Neural cell (in vitro differentiated cells): ENCODE results near the gene DLGAP4.

ENCODE experiments used
- EP300 ChIP-seq: fragments of 450-650 bp; conservative IDR thresholded peaks from 2 replicates; pipeline ENCODE4 v1.6.1; 2014; ENCODE audit warnings: antibody characterized with exemption, mild to moderate bottlenecking, moderate library complexity; ENCODE audit not compliant: poor library complexity, severe bottlenecking
- EZH2 ChIP-seq: fragments of 200-600, 300-800 bp; shearing (Covaris generic), sonication (generic); IDR thresholded peaks from 2 replicates; pipeline ENCODE4 v1.6.1; 2014; ENCODE audit warnings: antibody characterized with exemption, low read length, borderline replicate concordance, mild to moderate bottlenecking; ENCODE audit not compliant: insufficient read depth, poor library complexity, severe bottlenecking
- TF ChIP-seq, protein P1 (sequence below): IDR thresholded peaks from 2 replicates; pipeline ENCODE4 v1.6.1; 2012; ENCODE audit warnings: borderline replicate concordance

DNA sequence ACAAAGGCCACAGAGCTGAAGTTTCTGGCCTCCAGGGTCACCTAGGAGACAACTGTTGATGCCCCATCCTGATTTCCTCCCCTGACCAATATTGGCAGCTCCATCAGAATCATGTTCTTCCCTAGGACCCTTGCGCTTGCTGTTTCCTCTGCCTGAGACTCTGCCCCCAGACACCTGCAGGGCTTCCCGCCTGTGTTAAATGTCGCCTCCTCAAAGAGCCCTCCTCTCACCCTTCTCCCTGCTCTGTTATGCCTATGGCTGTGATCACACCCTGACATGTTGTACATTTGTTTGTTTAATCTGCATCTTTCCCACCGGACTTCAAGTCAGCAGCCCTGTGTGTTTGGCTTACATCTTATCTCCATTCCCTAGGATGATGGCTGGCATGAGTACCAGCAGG lies 30.1 kb downstream of the DLGAP4 start:
- TF ChIP-seq, protein P1, sequence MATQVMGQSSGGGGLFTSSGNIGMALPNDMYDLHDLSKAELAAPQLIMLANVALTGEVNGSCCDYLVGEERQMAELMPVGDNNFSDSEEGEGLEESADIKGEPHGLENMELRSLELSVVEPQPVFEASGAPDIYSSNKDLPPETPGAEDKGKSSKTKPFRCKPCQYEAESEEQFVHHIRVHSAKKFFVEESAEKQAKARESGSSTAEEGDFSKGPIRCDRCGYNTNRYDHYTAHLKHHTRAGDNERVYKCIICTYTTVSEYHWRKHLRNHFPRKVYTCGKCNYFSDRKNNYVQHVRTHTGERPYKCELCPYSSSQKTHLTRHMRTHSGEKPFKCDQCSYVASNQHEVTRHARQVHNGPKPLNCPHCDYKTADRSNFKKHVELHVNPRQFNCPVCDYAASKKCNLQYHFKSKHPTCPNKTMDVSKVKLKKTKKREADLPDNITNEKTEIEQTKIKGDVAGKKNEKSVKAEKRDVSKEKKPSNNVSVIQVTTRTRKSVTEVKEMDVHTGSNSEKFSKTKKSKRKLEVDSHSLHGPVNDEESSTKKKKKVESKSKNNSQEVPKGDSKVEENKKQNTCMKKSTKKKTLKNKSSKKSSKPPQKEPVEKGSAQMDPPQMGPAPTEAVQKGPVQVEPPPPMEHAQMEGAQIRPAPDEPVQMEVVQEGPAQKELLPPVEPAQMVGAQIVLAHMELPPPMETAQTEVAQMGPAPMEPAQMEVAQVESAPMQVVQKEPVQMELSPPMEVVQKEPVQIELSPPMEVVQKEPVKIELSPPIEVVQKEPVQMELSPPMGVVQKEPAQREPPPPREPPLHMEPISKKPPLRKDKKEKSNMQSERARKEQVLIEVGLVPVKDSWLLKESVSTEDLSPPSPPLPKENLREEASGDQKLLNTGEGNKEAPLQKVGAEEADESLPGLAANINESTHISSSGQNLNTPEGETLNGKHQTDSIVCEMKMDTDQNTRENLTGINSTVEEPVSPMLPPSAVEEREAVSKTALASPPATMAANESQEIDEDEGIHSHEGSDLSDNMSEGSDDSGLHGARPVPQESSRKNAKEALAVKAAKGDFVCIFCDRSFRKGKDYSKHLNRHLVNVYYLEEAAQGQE = no peak
- TF ChIP-seq EZH2 (no peak), EP300 (no peak)
